KMS-11 (cell line): Measurements from ENCODE around the gene ZNF554.

Experiments used
- H2AFZ ChIP-seq: fragments of 200-600 bp; sonication (generic); 2 replicates; pipeline ENCODE4 v1.6.1; 2016; ENCODE audit warnings: antibody characterized with exemption, mixed run types, low read depth
- H3K27ac ChIP-seq: fragments of 200-600 bp; sonication (generic); 2 replicates; pipeline ENCODE4 v1.6.1; 2016; ENCODE audit warnings: mild to moderate bottlenecking, mixed run types
- H3K27me3 ChIP-seq: fragments of 200-600 bp; sonication (generic); 2 replicates; pipeline ENCODE4 v1.6.1; 2017; ENCODE audit warnings: mild to moderate bottlenecking, low read depth, mixed run types, moderate library complexity; ENCODE audit not compliant: insufficient read depth
- H3K36me3 ChIP-seq: fragments of 200-600 bp; sonication (generic); 2 replicates; pipeline ENCODE4 v1.6.1; 2017; ENCODE audit warnings: mild to moderate bottlenecking, mixed run types; ENCODE audit not compliant: insufficient read depth
- H3K4me1 ChIP-seq: fragments of 200-600 bp; sonication (generic); 2 replicates; pipeline ENCODE4 v1.6.1; 2016; ENCODE audit warnings: mild to moderate bottlenecking, low read depth, mixed run types; ENCODE audit not compliant: poor library complexity, severe bottlenecking
- H3K4me2 ChIP-seq: fragments of 200-600 bp; sonication (generic); 2 replicates; pipeline ENCODE4 v1.7.0; 2016; ENCODE audit warnings: mild to moderate bottlenecking, mixed run types
- H3K4me3 ChIP-seq: fragments of 200-600 bp; sonication (generic); IDR thresholded peaks from 2 replicates; pipeline ENCODE4 v1.6.1; 2017; ENCODE audit warnings: low read depth, low read length, mixed read lengths; ENCODE audit not compliant: insufficient read depth
- H3K79me2 ChIP-seq: fragments of 200-600 bp; sonication (generic); 2 replicates; pipeline ENCODE4 v1.6.1; 2016; ENCODE audit warnings: low read depth, mixed run types; ENCODE audit not compliant: insufficient read depth
- H3K9ac ChIP-seq: fragments of 200-600 bp; sonication (generic); 2 replicates; pipeline ENCODE4 v1.6.1; 2016; ENCODE audit warnings: mild to moderate bottlenecking, mixed run types
- H4K20me1 ChIP-seq: fragments of 200-600 bp; sonication (generic); 2 replicates; pipeline ENCODE4 v1.6.1; 2016; ENCODE audit warnings: mild to moderate bottlenecking, mixed run types; ENCODE audit not compliant: insufficient read depth
- CTCF ChIP-seq: fragments of 200-600 bp; sonication (generic); conservative IDR thresholded peaks from 2 replicates; pipeline ENCODE4 v1.6.1; 2017; ENCODE audit warnings: low read depth, mild to moderate bottlenecking, antibody characterized with exemption, low read length, moderate library complexity, mixed read lengths

ZNF554 gene

GRCh38 chr19:2834294-2834871 is 14.7 kb downstream of the ZNF554 start:
- H3K4me1 ChIP-seq = no peaks in the 10 kb centered on the region
- no peak overlapping the region for H3K4me3 ChIP-seq
- H2AFZ ChIP-seq = no peak overlapping the region
- no peaks in the 10 kb centered on the region for H4K20me1 ChIP-seq
- no peaks in the 10 kb centered on the region for H3K79me2 ChIP-seq
- H3K36me3 ChIP-seq = no peaks in the 10 kb centered on the region
- TF ChIP-seq CTCF = no peak
- no peaks in the 10 kb centered on the region for H3K27me3 ChIP-seq
- H3K4me2 ChIP-seq = no peak overlapping the region
- H3K9ac ChIP-seq = no peak overlapping the region
- H3K27ac ChIP-seq = no peak overlapping the region

DNA sequence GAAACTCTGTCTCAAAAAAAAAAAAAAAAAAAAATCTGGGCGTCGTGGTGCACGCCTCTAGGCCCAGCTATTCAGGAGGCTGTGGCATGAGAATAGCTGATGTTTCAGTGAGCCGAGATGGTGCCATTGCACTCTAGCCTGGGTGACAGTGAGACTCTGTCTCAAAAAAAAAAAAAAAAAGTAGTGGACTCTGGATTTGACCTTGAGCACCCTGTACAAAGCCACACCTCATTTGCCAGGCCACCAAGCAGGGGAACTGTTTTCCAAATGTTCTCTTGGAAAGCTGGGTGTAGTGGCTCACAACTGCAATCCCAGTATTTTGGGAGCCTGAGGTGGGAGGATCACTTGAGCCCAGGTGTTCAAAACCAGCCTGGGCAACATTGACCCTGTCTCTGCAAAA is 17.8 kb downstream of the ZNF554 start:
- Histone ChIP-seq H3K4me3 (no peak overlapping the region), H3K4me2 (no peak overlapping the region), H3K79me2 (no peaks in the 10 kb centered on the region), H3K36me3 (no peaks in the 10 kb centered on the region), H4K20me1 (no peaks in the 10 kb centered on the region), H3K4me1 (no peaks in the 10 kb centered on the region), H2AFZ (no peak overlapping the region), H3K27me3 (no peaks in the 10 kb centered on the region), H3K9ac (no peak overlapping the region), H3K27ac (no peak overlapping the region)
- TF ChIP-seq CTCF = no peak

- H3K36me3 ChIP-seq = no peaks in the 10 kb centered on the region
- no peaks in the 10 kb centered on the region for H3K79me2 ChIP-seq
- no peak within 1 kb of the TSS for H3K4me3 ChIP-seq
- H3K4me1 ChIP-seq = no peaks in the 10 kb centered on the region
- peaks cover 13% of the 10 kb centered on the region; the same call in 1 of the 2 replicates for H3K27me3 ChIP-seq
- no peak for TF ChIP-seq CTCF
- H3K9ac ChIP-seq = no peak within 1 kb of the TSS
- no peak within 1 kb of the TSS for H3K27ac ChIP-seq
- no peak within 1 kb of the TSS for H2AFZ ChIP-seq
- no peaks in the 10 kb centered on the region for H4K20me1 ChIP-seq
- H3K4me2 ChIP-seq = no peak within 1 kb of the TSS
Measured at GRCh38 chr19:2840794-2841791, 21.4 kb downstream of the ZNF554 start, which contains the start of gene ZNF555. Gene ZNF555 (plus strand): TSS chr19:2841475. CDS start chr19:2841573, 98 bp downstream.

DNA sequence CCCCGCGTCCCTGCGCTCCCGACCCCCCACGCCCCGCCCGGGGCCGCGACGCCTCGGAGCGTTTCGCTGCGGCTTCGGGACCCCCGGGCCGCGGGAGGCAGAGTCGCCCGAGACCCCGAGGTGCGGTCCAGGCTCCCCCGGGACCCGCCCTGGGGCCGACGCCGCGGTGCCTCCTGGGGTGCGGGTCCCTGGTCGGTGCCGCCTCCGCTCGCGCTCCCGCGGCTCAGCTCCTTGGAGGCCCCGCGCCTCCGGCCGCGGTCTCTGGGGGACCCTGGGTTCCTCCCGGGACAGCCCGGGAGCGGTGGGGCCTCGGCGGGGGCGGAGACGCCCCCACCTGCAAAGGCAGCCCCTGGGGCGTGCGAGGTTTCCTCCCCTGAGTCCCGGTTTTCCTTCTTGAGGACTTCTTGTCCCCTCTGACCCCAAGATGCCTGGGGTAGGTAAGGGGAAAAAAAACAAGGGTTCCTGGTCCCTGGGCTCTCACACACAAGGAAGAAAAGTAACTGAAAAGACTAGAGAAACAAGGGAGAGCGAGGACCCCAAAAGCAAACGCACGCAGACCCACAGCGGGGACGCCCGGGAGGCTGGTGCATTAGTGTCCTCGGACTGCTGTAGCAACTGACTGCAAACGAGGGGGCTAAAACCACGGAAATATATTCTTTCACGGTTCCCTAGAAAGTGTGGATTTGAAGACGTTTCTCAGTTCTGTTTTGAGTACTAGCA is 22.3 kb downstream of the ZNF554 start:
- no peaks in the 10 kb centered on the region for H4K20me1 ChIP-seq
- H3K27me3 ChIP-seq = peaks cover 15% of the 10 kb centered on the region; the same call in 1 of the 2 replicates
- H3K4me1 ChIP-seq = no peaks in the 10 kb centered on the region
- no peaks in the 10 kb centered on the region for H3K79me2 ChIP-seq
- no peak overlapping the region for H3K4me2 ChIP-seq
- H3K27ac ChIP-seq = no peak overlapping the region
- TF ChIP-seq CTCF = no peak
- H2AFZ ChIP-seq = no peak overlapping the region
- H3K4me3 ChIP-seq = no peak overlapping the region
- H3K9ac ChIP-seq = no peak overlapping the region
- no peaks in the 10 kb centered on the region for H3K36me3 ChIP-seq
